Nephron (organoid): Measurements from ENCODE around the gene TACR2.

Source experiments
- H3K27ac Mint-ChIP-seq, 3 experiments: 2 replicates each; pipeline ENCODE4 v1.8.0; 2020; ENCODE audit warnings: mixed read lengths in 3 of 3, mild to moderate bottlenecking in 2 of 3, moderate library complexity in 1 of 3
- H3K27me3 Mint-ChIP-seq: 2 replicates; pipeline ENCODE4 v1.8.0; 2021; ENCODE audit warnings: low read depth, mild to moderate bottlenecking, moderate library complexity, mixed read lengths
- H3K36me3 Mint-ChIP-seq: 2 replicates; pipeline ENCODE4 v1.8.0; 2020; ENCODE audit warnings: low read depth, mixed read lengths
- H3K4me1 Mint-ChIP-seq: 2 replicates; pipeline ENCODE4 v1.8.0; 2020; ENCODE audit warnings: mixed read lengths
- H3K4me3 Mint-ChIP-seq, 3 experiments: 2 replicates each; pipeline ENCODE4 v1.8.0; 2020; ENCODE audit warnings: mild to moderate bottlenecking in 3 of 3, mixed read lengths in 3 of 3, moderate library complexity in 2 of 3
- H3K9me3 Mint-ChIP-seq: 2 replicates; pipeline ENCODE4 v1.8.0; 2020; ENCODE audit warnings: mixed read lengths
- TF ChIP-seq, protein P1 (sequence below), 3 experiments: fragments of 200-600 bp; sonication (generic); IDR thresholded peaks; one replicate each; pipeline ENCODE4 v1.5.0; 2021; ENCODE audit warnings: antibody characterized with exemption in 3 of 3; ENCODE audit not compliant: unreplicated experiment in 3 of 3

Gene TACR2

DNA sequence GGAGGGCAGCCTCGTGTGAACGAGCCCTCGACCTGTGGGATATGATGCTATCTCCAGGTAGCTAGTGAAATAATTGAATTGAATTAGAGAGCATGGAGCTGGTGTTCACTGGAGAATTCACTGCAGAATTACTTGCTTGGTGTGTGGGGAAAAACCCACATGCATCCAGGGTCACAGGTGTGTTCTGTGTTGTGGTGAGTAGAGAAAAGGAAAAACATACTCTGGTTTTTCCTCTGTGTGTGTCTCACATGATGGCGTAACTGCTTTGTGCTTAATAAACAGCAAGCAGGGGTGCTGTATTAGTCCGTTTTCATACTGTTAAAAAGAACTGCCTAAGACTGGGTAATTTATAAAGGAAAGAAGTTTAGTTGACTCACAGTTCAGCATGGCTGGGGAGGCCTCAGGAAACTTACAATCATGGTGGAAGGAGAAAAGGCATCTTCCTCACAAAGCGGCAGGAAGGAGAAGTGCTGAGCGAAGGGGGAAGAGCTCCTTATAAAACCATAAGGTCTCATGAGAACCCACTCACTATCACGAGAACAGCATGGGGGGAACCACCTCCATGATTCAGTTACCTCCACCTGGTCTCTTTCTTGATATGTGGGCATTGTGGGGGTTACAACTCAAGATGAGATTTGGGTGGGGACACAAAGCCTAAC lies 62.6 kb downstream of the TACR2 start:
- Mint-ChIP-seq H3K27ac (no peak overlapping the region), H3K27me3 (no peaks in the 10 kb centered on the region), H3K4me1 (peaks cover 11% of the 10 kb centered on the region), H3K9me3 (no peaks in the 10 kb centered on the region), H3K4me3 (no peak overlapping the region), H3K36me3 (peaks cover 6% of the 10 kb centered on the region)
- TF ChIP-seq, protein P1, sequence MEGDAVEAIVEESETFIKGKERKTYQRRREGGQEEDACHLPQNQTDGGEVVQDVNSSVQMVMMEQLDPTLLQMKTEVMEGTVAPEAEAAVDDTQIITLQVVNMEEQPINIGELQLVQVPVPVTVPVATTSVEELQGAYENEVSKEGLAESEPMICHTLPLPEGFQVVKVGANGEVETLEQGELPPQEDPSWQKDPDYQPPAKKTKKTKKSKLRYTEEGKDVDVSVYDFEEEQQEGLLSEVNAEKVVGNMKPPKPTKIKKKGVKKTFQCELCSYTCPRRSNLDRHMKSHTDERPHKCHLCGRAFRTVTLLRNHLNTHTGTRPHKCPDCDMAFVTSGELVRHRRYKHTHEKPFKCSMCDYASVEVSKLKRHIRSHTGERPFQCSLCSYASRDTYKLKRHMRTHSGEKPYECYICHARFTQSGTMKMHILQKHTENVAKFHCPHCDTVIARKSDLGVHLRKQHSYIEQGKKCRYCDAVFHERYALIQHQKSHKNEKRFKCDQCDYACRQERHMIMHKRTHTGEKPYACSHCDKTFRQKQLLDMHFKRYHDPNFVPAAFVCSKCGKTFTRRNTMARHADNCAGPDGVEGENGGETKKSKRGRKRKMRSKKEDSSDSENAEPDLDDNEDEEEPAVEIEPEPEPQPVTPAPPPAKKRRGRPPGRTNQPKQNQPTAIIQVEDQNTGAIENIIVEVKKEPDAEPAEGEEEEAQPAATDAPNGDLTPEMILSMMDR (IDR thresholded peaks at IDR 0.05; ENCODE audit: unreplicated experiment in 3 of 3), result no peak
